Epithelial cell of esophagus (primary cell): Measurements from ENCODE around the gene KCNAB2.

Experiments
- DNase-seq: peaks from one replicate; pipeline ENCODE4 v3.0.0; 2010; ENCODE audit warnings: low read depth
- H3K4me3 ChIP-seq: 2 replicates; pipeline ENCODE4 v1.5.1; 2011; ENCODE audit warnings: mild to moderate bottlenecking, low read length, control low read depth
- TF ChIP-seq, protein P1 (sequence below): IDR thresholded peaks from 2 replicates; pipeline ENCODE4 v1.5.1; 2011; ENCODE audit warnings: low read depth, mild to moderate bottlenecking, low read length, control low read depth, inconsistent platforms; ENCODE audit not compliant: insufficient read depth; ENCODE audit errors: missing control alignments

KCNAB2 gene

DNA sequence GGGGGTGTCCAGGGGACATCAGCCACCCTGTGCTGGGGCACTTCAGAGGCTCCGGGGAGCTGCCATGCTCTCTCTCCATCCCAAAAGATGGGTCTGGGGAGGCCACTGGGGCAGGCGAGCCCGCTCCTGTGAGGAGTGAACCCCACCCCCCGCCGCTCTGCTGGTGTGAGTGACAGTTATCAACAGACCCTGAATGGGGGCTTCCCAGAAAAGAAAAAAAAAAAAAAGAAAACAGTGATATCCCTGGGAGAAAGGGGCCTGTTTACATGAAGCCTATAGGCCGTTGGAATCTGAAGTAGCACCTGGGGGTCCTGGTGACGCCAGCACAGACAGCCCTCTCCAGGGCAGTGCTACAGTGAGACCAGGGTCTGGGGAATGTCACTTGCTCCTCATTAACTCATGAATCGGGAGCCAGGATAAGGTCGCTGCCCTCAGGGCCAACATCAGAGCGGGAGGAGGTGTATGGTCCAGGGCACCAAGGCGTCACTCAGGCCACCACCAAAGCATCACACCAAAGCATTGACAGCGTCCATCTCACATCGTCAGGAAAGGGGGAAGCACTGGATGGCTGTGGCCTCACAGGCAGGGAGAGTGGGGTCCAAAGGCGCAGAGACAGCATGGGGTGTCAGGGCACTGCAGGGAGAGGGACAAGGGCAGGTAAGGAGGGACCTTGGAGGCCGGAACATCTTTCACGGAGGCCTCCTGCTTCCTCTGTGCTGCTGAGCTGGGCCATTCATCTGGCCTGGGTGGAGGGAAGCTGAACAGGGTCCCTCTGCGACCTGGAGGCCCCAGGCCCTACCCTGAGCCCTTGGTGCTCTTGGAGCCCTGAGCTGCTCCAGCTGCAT, 45.0 kb upstream of the KCNAB2 start:
- DNase-seq, result no peak
- TF ChIP-seq, protein P1, sequence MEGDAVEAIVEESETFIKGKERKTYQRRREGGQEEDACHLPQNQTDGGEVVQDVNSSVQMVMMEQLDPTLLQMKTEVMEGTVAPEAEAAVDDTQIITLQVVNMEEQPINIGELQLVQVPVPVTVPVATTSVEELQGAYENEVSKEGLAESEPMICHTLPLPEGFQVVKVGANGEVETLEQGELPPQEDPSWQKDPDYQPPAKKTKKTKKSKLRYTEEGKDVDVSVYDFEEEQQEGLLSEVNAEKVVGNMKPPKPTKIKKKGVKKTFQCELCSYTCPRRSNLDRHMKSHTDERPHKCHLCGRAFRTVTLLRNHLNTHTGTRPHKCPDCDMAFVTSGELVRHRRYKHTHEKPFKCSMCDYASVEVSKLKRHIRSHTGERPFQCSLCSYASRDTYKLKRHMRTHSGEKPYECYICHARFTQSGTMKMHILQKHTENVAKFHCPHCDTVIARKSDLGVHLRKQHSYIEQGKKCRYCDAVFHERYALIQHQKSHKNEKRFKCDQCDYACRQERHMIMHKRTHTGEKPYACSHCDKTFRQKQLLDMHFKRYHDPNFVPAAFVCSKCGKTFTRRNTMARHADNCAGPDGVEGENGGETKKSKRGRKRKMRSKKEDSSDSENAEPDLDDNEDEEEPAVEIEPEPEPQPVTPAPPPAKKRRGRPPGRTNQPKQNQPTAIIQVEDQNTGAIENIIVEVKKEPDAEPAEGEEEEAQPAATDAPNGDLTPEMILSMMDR, result no peak
- no peak overlapping the region for H3K4me3 ChIP-seq

DNA sequence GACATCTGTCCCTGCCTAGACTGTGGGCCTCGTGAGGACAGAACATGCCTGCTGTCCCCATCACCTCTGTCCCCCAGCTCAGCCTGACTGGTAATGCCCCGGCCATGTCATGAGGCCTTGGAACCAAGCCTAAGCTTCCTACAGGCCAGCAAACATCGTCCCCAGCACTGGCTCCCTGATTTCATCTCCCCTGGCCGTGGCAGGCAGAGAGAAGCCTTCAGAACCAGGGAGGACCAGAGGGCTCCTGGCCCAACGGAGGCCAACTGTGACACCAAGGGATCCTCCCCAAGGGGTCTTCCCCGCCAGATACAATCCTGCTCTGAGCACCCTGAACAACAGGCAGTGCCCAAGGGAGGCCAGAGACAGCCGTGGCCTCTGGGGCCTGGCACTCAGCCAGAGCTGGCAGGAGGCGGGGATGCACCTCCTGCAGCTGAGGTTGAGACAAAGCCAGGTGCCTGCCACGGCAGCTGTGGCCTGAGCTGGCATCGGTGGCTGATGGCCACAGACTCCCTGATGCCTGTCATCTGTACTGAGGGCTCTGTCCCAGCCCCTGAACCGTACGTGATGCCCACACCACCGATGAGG, 43.6 kb upstream of the KCNAB2 start:
- DNase-seq, result peak; percentile 10
- no peak overlapping the region for H3K4me3 ChIP-seq
- TF ChIP-seq, protein P1, result no peak

DNA sequence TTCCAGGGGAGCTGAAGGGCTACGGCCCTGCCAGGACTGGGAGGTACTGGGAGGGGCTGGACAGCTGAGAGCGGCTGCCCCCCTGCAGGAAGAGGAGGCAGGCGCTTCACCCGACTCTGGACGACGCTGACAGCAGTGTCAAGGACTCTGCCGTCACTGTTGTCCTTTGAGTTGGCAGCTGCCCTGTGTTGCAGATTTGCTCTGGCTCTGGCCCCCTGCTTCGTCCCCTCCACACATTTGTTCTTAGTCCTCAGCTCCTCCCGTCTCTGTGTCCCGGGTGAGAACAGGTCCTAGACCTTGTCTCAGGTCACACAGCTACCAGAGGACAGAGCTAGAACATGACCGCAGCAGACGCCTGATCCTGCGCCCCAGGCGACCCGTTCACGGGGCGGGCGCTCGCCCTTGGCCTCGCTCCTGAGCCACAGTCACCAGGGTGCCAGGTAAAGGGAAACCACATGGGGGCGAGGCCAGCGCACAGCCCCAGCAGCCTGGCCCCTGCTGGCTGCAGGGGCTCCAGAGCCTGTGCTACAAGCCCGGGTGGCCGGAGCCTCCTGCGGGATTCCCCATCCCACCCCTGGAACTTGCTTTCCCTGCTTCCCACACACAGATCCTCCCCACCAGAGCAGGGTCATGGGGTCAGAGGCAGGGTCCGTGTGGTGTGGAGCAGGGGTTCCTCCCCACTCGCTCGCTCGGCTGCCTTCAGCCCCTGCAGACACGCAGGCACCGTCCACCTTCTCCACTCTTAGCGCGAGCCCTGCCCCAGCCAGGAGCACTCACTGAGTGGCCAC, 42.8 kb upstream of the KCNAB2 start:
- DNase-seq, result no peak
- no peak overlapping the region for H3K4me3 ChIP-seq
- TF ChIP-seq, protein P1, result no peak

DNA sequence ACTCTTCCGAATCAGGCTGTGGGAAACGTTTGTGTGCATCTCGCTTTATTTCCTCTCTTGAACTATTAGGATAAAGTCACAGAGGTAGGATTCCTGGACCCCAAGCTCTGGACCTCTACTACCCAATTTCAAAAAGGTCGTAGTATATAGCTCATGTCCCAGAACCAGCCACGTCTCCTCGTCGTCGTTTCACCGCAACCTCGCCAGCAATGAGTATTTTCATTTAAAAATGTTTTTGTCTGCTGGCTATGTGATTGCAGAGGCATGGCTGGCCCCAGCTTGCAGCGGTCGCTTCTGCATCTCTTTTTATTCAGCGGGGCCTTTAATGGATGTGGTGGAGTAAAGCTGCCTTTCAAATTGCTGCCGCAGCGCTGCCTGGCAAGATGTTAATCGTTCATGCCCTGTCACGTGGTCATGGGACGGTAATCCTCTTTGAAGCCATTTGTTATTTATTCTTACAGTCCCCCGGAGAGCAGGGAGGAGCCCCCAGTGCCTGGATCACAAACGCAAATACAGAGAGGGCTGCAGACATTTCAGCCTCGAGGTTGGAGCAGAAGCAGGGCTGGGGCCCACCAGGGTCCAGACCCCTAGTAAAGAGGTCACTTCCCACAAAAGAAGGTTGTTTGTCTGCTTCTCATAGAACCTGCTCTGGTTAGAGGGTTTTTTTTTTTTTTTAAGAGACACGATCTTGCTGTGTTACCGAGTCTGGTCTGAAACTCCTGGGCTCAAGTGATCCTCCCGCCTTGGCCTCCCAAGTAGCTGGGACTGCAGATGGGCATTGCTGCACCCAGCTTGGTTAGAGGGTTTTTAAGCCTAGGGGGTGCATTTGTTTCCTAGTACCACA, 41.9 kb upstream of the KCNAB2 start:
- H3K4me3 ChIP-seq, result no peak overlapping the region
- TF ChIP-seq, protein P1, result no peak
- no peak for DNase-seq

DNA sequence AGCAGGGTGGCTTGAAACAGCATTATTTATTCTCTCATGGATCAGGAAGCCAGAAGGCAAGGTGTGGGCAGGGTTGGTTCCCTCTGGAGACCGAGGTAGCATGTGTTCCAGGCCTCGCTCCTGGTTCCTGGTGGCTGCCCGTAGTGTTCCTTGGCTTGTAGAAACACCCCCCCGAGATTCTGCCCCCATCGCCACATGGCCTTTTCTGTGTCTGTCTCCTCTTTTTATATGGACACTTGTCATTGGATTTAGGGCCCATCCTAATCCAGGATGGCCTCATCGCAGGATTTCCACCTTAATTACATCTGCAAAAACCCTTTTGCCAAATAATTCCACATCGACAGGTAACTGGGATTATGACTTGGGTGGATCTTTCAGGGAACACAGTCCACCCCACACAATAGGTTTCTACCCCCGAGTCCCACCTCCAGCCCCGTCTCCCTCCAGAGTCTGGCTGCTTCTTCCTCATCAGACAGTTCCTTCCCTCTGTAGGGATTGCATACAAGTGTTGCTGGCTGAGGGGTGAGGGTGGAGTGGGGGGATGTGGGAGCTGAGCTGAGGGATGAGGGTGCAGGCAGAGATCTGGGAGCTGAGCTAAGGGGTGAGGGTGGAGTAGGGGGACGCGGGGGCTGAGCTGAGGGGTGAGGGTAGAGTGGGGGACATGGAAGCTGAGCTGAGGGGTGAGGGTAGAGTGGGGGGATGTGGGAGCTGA, 41.1 kb upstream of the KCNAB2 start:
- TF ChIP-seq, protein P1, result no peak
- DNase-seq, result no peak
- H3K4me3 ChIP-seq, result no peak overlapping the region
